Measurements from ENCODE around the gene PNCK.
A peak's percentile ranks its signal among the peaks of the same experiment; 100 is the strongest.

The PNCK gene

GRCh38 chrX:153641627-153642026, 32.0 kb downstream of the PNCK start:
- DNase-seq (ENCODE audit: low read depth, low spot score): no peak

GRCh38 chrX:153640736-153641575, 32.7 kb downstream of the PNCK start:
- no peak for DNase-seq (ENCODE audit: low read depth, low spot score)

- DNase-seq (ENCODE audit: low read depth, low spot score): no peak
Measured at GRCh38 chrX:153640045-153640686, 33.4 kb downstream of the PNCK start.

DNA sequence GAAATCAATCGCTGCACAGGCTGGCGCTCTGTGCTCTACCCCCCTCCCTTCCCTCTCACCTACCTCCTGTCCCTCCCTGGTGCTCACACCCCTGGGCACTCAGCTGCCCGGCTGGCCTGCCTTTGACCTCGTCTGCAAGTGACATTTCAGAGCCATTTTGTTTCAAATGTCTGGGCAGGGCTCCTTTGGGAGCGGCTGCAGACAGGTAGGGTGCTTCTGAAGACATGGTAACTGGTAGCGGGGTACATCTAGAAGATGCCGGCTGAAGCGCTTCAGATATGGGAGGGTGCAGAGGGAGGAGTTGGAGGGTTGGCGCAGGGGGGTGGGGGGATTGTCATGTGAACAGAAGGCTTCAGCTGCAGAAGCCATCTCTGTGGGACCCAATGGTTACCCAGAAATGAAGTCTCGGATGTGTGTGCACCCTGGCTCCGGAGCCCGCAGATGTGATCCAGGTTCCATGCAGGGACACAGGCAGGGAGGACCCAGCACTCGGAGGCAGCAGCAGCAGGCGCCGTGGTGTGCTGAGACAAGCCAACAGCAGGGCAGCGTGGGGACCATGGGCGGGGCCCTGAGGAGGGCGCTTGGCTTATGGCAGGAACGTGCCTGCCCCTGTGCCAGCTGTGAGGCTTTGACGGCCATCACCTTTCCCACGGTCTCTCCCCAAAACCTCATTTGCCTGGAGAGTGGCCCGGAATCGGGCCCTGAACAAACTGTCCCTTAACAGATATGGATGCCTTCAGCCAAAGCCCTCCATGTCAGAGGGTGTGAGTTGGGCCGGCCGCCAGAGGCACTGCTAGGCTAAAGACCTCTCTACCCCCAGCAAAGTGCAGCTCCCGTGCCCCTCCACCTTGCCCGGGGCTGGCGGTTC, 34.2 kb downstream of the PNCK start:
- DNase-seq (ENCODE audit: low read depth, low spot score): no peak

GRCh38 chrX:153638436-153639176, 35.0 kb downstream of the PNCK start:
- no peak for DNase-seq (ENCODE audit: low read depth, low spot score)

- DNase-seq (ENCODE audit: low read depth, low spot score): no peak
Measured at GRCh38 chrX:153638041-153638371, 35.6 kb downstream of the PNCK start.

DNA sequence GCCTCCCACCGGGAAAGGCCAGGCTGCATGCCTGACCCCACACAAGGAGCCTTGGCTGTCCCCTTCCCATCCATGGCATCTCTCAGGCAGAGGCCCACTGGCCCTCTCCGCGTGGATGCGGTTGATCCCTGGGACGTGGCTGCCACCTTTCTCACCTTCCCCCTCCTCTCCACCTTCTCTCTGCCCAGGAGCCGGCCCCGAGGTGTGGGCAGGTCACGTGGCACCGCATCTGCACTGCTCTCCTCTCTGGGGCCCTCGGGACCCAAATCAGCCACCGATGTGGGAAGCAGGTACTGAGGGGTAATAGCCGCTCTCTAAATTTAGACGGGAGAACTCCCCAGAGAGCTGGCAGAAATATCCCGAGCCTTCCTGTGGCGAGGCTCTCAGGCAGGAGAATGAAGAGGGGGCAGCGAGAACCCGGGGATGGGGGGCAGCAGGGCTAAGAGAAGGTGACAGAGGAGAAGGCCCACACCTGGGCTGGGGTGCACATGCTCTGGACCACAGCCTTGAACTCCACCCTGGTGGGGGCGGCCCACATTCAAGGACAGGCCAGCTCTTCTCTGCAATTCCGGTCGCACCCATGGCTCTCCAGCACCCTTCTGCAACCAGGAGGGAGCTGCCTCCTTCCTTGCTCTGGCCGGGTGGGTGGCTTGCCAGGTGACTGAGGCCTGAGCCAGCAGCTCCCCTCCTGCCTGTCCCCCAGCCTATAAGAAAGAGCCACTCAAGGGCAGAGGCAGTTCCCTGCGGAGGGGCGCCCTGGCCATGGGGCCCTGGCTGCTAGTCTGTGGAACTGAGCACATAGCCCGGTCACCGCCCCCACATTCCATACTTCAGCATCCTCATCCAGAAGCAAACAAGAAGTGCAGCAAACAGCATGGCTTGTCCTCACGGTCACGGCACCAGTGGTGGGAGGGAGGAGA, 36.2 kb downstream of the PNCK start:
- no peak for DNase-seq (ENCODE audit: low read depth, low spot score)

GRCh38 chrX:153636716-153637115, 36.9 kb downstream of the PNCK start:
- DNase-seq (ENCODE audit: low read depth, low spot score): no peak

GRCh38 chrX:153635788-153636668, 37.6 kb downstream of the PNCK start:
- DNase-seq (ENCODE audit: low read depth, low spot score): peak; percentile 25

GRCh38 chrX:153635388-153635787, 38.2 kb downstream of the PNCK start:
- DNase-seq (ENCODE audit: low read depth, low spot score): no peak

DNA sequence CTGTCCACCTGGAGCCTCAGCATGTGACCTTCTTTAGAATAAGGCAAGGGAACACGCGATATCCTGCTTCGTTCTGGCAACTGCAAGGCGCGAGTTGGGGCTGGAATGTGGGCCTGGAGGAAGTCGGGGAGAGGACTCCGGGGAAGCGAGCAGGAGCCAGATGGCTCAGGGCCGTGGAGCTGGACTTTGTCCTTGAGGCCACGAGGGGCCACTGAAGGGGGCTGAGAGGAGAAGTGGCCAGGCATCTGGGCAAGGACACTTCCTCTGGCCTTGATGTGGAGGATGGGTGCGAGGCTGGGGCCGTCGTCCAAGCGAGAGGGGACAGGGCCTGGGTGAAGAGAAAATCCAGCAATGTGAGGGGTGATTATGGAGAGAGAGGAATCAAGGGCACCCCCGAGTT, 38.8 kb downstream of the PNCK start:
- no peak for DNase-seq (ENCODE audit: low read depth, low spot score)

GRCh38 chrX:153634236-153634635, 39.4 kb downstream of the PNCK start:
- no peak for DNase-seq (ENCODE audit: low read depth, low spot score)

DNA sequence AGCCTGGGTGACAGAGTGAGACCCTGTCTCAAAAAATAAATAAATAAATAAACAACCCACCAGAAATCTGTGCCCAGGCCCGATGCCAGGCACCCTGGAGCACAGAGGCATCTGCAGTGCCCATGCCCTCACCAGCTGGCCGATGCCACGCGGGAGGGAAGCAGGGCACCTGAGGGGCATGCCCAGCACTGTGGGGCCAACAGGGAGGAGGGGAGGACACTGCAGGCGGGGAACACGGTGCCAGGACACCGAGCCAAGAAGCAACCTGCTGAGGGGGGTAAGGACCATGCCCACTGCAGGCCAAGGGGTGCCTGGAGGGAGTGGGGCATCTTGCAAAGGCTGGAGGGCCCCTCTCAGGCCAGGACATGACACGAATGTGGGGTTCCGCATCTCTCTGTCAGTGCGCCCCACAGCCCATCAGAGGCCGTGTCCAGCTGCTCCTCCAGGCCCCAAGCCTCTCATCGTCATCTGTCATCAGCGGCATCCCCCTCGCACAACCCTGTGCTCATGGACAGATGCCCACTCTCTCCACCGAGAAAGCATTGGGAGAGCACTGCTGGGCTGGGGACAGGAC, 39.9 kb downstream of the PNCK start:
- no peak for DNase-seq (ENCODE audit: low read depth, low spot score)

DNA sequence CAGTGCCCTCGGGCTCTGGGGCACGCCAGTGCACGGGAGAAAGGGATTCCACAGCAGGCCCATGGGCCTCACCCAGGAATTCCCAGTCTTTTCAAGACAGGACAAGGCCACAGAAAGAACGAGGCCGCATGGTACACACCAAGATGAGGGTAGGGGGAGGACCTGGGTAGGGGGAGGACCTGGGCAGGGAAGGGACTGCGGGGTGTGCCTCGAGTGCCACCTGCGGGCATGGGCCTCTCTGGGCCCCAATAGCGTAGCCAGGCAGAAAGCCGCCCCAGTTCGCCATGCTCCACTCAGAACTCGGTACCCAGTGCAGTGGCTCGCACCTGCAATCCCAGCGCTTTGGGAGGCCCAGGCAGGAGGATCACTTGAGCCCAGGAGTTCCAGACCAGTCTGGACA, 40.6 kb downstream of the PNCK start:
- no peak for DNase-seq (ENCODE audit: low read depth, low spot score)

DNA sequence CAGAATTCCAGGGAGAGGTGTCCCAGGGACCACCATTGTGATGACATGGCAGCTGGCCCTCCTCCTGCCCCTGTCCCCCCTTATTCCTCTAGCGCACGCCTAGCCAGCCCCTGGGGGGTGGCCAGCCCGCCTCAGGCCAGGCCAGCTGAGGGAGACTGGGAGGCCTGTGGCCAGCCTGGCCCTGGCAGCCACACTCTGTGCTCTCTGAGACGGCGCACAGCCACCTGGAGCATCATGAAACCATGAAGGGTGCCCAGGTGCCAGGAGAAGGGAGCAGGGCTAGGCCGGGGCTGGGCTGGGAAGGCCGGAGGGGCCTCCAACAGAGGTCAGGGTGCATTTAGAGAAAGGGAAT, 41.0 kb downstream of the PNCK start:
- no peak for DNase-seq (ENCODE audit: low read depth, low spot score)

DNA sequence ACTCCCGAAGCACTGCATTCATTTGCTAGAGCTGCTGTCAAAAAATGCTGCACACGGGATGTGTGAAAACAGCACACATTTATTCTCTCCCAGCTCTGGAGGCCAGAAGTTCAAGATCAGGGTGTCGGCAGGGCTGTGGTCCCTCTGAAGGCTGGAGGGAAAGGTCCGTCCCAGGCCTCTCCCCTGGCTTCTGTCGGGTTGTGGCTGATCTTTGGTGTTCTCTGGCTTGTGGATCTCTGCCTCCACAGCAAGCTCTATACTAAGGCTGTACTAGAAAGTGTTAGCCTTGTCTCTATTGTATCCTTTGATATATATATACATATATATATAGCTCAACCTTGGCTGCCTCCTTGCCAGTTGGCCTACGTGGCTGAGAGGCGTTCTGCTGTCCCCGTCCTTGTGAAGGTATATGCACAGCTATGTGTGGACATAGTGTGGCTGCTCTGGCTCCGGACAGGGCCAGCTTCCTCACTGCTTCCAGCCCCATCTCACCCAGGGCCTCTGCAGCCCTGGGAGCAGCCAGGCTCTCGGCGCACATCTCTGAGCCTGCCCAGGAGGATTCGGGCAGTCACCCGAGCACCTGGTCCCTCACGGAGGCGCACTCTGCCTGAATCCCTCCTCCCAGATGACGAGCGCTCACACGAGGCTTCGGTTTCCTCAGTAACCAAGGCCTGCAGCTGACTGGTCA, 41.6 kb downstream of the PNCK start:
- no peak for DNase-seq (ENCODE audit: low read depth, low spot score)

GRCh38 chrX:153631346-153631745, 42.3 kb downstream of the PNCK start:
- no peak for DNase-seq (ENCODE audit: low read depth, low spot score)

DNA sequence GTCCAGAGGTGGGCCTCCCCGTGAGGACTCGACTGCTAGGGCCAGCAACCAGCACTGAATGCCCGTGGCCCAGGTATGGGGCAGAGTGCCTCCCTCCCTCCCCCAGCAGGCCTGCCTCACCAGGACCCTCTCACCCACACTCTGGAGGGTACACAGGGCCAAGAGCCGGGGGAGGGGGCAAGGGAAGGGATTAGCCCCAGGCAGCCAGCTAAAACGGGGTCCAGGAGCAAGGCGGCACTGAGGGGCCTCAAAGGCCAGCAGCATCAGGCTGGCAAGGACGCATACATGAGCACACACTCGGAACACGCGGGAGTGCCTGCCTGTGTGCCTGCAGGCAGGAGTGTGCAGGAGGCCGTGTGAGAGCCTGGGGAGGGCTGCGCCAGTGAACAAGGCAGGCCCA, 44.9 kb downstream of the PNCK start:
- DNase-seq (ENCODE audit: low read depth, low spot score): no peak

DNA sequence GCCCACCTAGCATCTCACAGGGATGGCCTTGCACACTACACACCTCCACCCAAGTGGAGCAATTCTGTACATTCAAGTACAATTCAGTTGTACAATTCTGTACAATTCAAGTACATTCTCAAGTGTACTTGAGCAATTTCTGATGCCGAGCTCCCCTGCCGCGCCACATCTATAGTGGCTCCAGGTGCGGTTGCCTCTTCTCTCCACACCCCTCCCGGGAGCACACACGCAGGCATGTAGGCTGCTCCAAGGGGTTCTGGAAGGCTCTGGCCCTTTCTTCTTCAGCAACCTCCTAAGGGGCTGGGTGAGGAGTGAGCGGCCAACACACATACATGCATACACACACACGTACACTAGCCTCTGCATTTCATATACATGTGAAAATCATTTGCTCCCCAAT, 45.5 kb downstream of the PNCK start:
- no peak for DNase-seq (ENCODE audit: low read depth, low spot score)

Data from iPS DF 19.7 (cell line).